UCSD-AML1 (cell line): Measurements from ENCODE around the gene C16orf95.

Source experiments
- DNase-seq: peaks from one replicate; lab custom pipeline; 2025; ENCODE audit not compliant: unreplicated experiment; lab: John Stamatoyannopoulos, UW

The C16orf95 gene

DNA sequence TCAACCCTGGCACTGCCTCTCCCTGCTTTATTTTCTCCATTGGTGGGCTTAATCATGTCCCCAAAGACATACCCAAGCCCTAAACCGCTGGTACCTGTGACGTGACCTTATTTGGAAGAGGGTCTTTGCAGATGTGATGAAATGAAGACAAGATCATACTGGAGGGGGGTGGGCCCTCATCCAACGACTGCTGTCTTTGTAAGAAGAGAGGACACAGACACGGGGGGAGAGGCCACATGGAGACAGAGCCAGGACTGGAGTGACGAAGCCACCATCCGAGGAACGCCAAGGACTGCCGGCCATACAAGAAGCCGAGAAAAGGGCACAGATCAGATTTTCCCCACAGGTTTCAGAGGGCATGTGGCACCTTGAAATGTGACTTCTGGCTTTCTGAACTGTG lies 62.5 kb downstream of the C16orf95 start:
- no peak for DNase-seq

GRCh38 chr16:87254296-87254695 lies 62.9 kb downstream of the C16orf95 start:
- DNase-seq, result no peak

GRCh38 chr16:87253536-87253935 lies 63.7 kb downstream of the C16orf95 start:
- DNase-seq, result no peak
